Posterior vena cava (tissue), 2 donors: Measurements from ENCODE around the gene AK2. TPM values are rescaled to one million over a fixed set of nuclear protein-coding genes. Genes with fewer than 3 reads are reported as not detected.

ENCODE experiments used
- DNase-seq: peaks from one replicate; pipeline ENCODE4 v3.0.0-alpha.2; 2020; ENCODE audit warnings: low spot score
- intact Hi-C, 2 donors: fragments of 100-400 bp; cut with DNase I; formaldehyde crosslinking; loops; one replicate each; pipeline versions ENCODE4 v1.14.1 to v1.14.2; 2022 to 2023
- total RNA-seq, 2 donors: library from RNA; stranded (reverse); fragmentation: NEBNext Ultra II Directional; extraction: Animal tissue kit (Norgen Biotek cat#: 25700); gene quantifications; one replicate each; pipeline ENCODE4 v1.2.1, GENCODE V29; 2021
- donor health status: DM: yes; HTN: yes; CAD: no.
- donor health status: DM: yes; HTN: yes; CAD: no.

AK2 gene
- total RNA-seq, 2 donors from 2014 or later, result 82.4 to 83.9 TPM

- peak; percentile 99 for DNase-seq
- intact Hi-C loops, result no loop called here
Measured at GRCh38 chr1:32964461-32965250, 72.0 kb downstream of the AK2 start, which contains the start of gene RNF19B. Gene RNF19B, minus strand, starts transcription at chr1:32964809. Its CDS starts 124 bp downstream, at chr1:32964685.

- peak; percentile 88 for DNase-seq
Measured at GRCh38 chr1:32963746-32964460, 72.8 kb downstream of the AK2 start.

GRCh38 chr1:32962248-32962896 is 74.3 kb downstream of the AK2 start:
- intact Hi-C loops, result no loop called here

More at GRCh38 chr1:32963746-32964460, 72.8 kb downstream of the AK2 start:
- intact Hi-C loops, result no loop called here

GRCh38 chr1:32960819-32961355 is 75.8 kb downstream of the AK2 start:
- DNase-seq, result no peak
- intact Hi-C loops, result no loop called here

More at GRCh38 chr1:32962248-32962896, 74.3 kb downstream of the AK2 start:
- DNase-seq, result no peak

GRCh38 chr1:32960342-32960741 is 76.3 kb downstream of the AK2 start:
- intact Hi-C loops, result no loop called here
- no peak for DNase-seq

- no peak for DNase-seq
- intact Hi-C loops, result no loop called here
Measured at GRCh38 chr1:32958827-32959226, 77.9 kb downstream of the AK2 start.

Other genes with a start within 250 kb of the AK2 start
- 10 to 100 TPM; 74.2 to 85.5 TPM for gene YARS1, start 219.5 kb downstream of the AK2 start, total RNA-seq
- 10 to 100 TPM; 24.2 to 30.8 TPM for gene S100PBP, start 219.2 kb downstream of the AK2 start, total RNA-seq
- gene FNDC5, start 166.0 kb downstream of the AK2 start, total RNA-seq, result 1 to 10 TPM; 2.4 to 5.0 TPM
- under 1 TPM in 1 of 2 donors, not detected in 1; 0.19 TPM for gene HPCA, start 150.4 kb downstream of the AK2 start, total RNA-seq
- gene TMEM54, start 135.5 kb downstream of the AK2 start, total RNA-seq, result 10 to 100 TPM; 33.5 to 36.0 TPM
- gene RNF19B, start 72.1 kb downstream of the AK2 start, total RNA-seq, result 100 to 1,000 TPM in 1 of 2 donors, 10 to 100 TPM in 1; 40.3 to 101 TPM
- 1 to 10 TPM; 4.0 to 4.7 TPM for gene AZIN2, start 44.3 kb upstream of the AK2 start, total RNA-seq
- gene TRIM62, start 145.2 kb upstream of the AK2 start, total RNA-seq, result 1 to 10 TPM; 5.0 to 5.2 TPM
- 10 to 100 TPM; 25.8 to 37.0 TPM for gene ZNF362, start 219.6 kb upstream of the AK2 start, total RNA-seq